B cell (primary cell): Measurements from ENCODE around the gene HHLA2.

Source experiments
- CTCF ChIP-seq: fragments of 200-600 bp; IDR thresholded peaks from one replicate; pipeline ENCODE4 v1.8.0; 2022; ENCODE audit warnings: antibody characterized with exemption, mild to moderate bottlenecking
- EZH2 ChIP-seq: IDR thresholded peaks from 2 replicates; pipeline ENCODE4 v1.6.1; 2012; ENCODE audit warnings: borderline replicate concordance, low read depth, mild to moderate bottlenecking, moderate library complexity, low read length; ENCODE audit not compliant: insufficient read depth, poor library complexity, severe bottlenecking

GRCh38 chr3:108376026-108376425, 79.7 kb downstream of the HHLA2 start:
- TF ChIP-seq CTCF (no peak), EZH2 (no peak)
